WTC11 (cell line): ENCODE results near the gene PCBD1. TPM values are rescaled to one million over a fixed set of nuclear protein-coding genes. Genes with fewer than 3 reads are reported as not detected.

Experiments
- ATAC-seq: fragments of 200-7000 bp; cut with Tn5 transposase; 2 replicates; pipeline ENCODE4 v1.10.0; 2021; ENCODE audit warnings: mild to moderate bottlenecking, moderate library complexity
- CTCF ChIA-PET: fragments of 300-600 bp; sonication (Branson Sonifier 250); formaldehyde crosslinking; loops from one replicate; lab custom pipeline; 2021; ENCODE audit warnings: antibody characterized with exemption; lab: Charles Lee
- POLR2A ChIA-PET: fragments of 350-600 bp; sonication (Branson Sonifier 250); formaldehyde crosslinking; loops from one replicate; lab custom pipeline; 2021; ENCODE audit warnings: antibody characterized with exemption; lab: Charles Lee
- DNase-seq: peaks from one replicate; pipeline ENCODE4 v3.0.0; 2021; ENCODE audit warnings: low spot score
- H3K27ac Mint-ChIP-seq: 2 replicates; pipeline ENCODE4 v1.8.0; 2021; ENCODE audit warnings: mixed read lengths
- H3K27me3 Mint-ChIP-seq: 2 replicates; pipeline ENCODE4 v1.8.0; 2021; ENCODE audit warnings: low read depth, mild to moderate bottlenecking, moderate library complexity, mixed read lengths
- H3K36me3 Mint-ChIP-seq: 2 replicates; pipeline ENCODE4 v1.8.0; 2021; ENCODE audit warnings: mixed read lengths
- H3K4me1 Mint-ChIP-seq: 2 replicates; pipeline ENCODE4 v1.8.0; 2022; ENCODE audit warnings: mixed read lengths
- H3K4me3 Mint-ChIP-seq: 2 replicates; pipeline ENCODE4 v1.8.0; 2021; ENCODE audit warnings: mild to moderate bottlenecking, moderate library complexity, mixed read lengths
- H3K9me3 Mint-ChIP-seq: 2 replicates; pipeline ENCODE4 v1.8.0; 2021; ENCODE audit warnings: mixed read lengths
- ATF2 ChIP-seq: sonication (generic); formaldehyde crosslinking; IDR thresholded peaks from 2 replicates; pipeline ENCODE4 v1.8.1; 2022; ENCODE audit warnings: low read depth, missing genetic modification reagents, borderline replicate concordance
- ESRRA ChIP-seq: sonication (generic); formaldehyde crosslinking; IDR thresholded peaks from 2 replicates; pipeline ENCODE4 v1.8.1; 2022; ENCODE audit warnings: mild to moderate bottlenecking, missing genetic modification reagents, borderline replicate concordance
- NFE2L1 ChIP-seq: sonication (generic); formaldehyde crosslinking; IDR thresholded peaks from 2 replicates; pipeline ENCODE4 v1.8.1; 2023; ENCODE audit warnings: missing genetic modification reagents
- NR2C2 ChIP-seq: sonication (generic); formaldehyde crosslinking; IDR thresholded peaks from 2 replicates; pipeline ENCODE4 v1.8.0; 2022; ENCODE audit warnings: mild to moderate bottlenecking, missing genetic modification reagents
- OVOL2 ChIP-seq: fragments of 250-450 bp; sonication (Bioruptor Pico); IDR thresholded peaks from 2 replicates; pipeline ENCODE4 v1.9.0; 2021; ENCODE audit warnings: mild to moderate bottlenecking, borderline replicate concordance
- SOX15 ChIP-seq: fragments of 250-450 bp; sonication (Bioruptor Pico); IDR thresholded peaks from 2 replicates; pipeline ENCODE4 v1.9.0; 2021; ENCODE audit warnings: mild to moderate bottlenecking
- TP53 ChIP-seq: sonication (generic); formaldehyde crosslinking; IDR thresholded peaks from 2 replicates; pipeline ENCODE4 v1.8.1; 2023; ENCODE audit warnings: mild to moderate bottlenecking, missing genetic modification reagents
- USF2 ChIP-seq: sonication (generic); formaldehyde crosslinking; IDR thresholded peaks from 2 replicates; pipeline ENCODE4 v1.8.1; 2023; ENCODE audit warnings: mild to moderate bottlenecking, missing genetic modification reagents, moderate library complexity
- ZMAT4 ChIP-seq: fragments of 250-450 bp; sonication (Bioruptor Pico); IDR thresholded peaks from 2 replicates; pipeline ENCODE4 v1.9.0; 2021; ENCODE audit warnings: mild to moderate bottlenecking
- ZNF416 ChIP-seq: fragments of 250-450 bp; sonication (Bioruptor Pico); IDR thresholded peaks from 2 replicates; pipeline ENCODE4 v1.9.0; 2021; ENCODE audit warnings: mild to moderate bottlenecking, inconsistent platforms
- ZNF423 ChIP-seq: fragments of 250-450 bp; sonication (Bioruptor Pico); IDR thresholded peaks from 2 replicates; pipeline ENCODE4 v2.1.2; 2022; ENCODE audit warnings: mild to moderate bottlenecking, moderate library complexity
- ZNF671 ChIP-seq: fragments of 250-450 bp; sonication (Bioruptor Pico); IDR thresholded peaks from 2 replicates; pipeline ENCODE4 v1.8.0; 2021; ENCODE audit warnings: mild to moderate bottlenecking
- total RNA-seq: library from RNA; stranded (reverse); gene quantifications from 3 replicates; pipeline ENCODE4 v1.2.3, GENCODE V29; 2021
- TF ChIP-seq, protein P1 (sequence below): sonication (generic); formaldehyde crosslinking; IDR thresholded peaks from 2 replicates; pipeline ENCODE4 v1.8.0; 2022; ENCODE audit warnings: missing genetic modification reagents
- TF ChIP-seq, protein P2 (sequence below): sonication (generic); formaldehyde crosslinking; IDR thresholded peaks from 2 replicates; pipeline ENCODE4 v1.8.1; 2022; ENCODE audit warnings: low read depth, mild to moderate bottlenecking, moderate library complexity, missing genetic modification reagents, borderline replicate concordance

Gene PCBD1
- total RNA-seq, 1 experiment from 2014 or later = 32.5 TPM

DNA sequence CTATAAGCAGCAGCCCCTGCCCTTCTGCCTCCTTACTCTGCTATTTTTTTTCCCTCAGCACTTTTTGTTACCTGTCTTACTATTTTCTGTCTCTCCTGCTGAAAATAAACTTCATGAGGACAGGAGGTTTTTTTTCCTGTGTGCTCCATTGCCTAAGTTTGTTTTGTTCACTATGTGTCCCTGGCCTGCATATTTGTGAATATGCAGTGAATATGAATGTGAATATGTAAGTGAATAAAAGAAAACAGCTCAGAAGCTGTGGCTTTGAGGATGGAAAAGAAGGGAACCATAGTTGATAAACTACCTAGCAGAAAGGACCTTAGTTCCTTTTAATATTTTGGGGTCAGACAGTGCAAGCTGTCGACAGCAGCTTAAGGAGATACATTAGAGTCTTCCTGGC lies 34.9 kb downstream of the PCBD1 start:
- TF ChIP-seq, protein P1, sequence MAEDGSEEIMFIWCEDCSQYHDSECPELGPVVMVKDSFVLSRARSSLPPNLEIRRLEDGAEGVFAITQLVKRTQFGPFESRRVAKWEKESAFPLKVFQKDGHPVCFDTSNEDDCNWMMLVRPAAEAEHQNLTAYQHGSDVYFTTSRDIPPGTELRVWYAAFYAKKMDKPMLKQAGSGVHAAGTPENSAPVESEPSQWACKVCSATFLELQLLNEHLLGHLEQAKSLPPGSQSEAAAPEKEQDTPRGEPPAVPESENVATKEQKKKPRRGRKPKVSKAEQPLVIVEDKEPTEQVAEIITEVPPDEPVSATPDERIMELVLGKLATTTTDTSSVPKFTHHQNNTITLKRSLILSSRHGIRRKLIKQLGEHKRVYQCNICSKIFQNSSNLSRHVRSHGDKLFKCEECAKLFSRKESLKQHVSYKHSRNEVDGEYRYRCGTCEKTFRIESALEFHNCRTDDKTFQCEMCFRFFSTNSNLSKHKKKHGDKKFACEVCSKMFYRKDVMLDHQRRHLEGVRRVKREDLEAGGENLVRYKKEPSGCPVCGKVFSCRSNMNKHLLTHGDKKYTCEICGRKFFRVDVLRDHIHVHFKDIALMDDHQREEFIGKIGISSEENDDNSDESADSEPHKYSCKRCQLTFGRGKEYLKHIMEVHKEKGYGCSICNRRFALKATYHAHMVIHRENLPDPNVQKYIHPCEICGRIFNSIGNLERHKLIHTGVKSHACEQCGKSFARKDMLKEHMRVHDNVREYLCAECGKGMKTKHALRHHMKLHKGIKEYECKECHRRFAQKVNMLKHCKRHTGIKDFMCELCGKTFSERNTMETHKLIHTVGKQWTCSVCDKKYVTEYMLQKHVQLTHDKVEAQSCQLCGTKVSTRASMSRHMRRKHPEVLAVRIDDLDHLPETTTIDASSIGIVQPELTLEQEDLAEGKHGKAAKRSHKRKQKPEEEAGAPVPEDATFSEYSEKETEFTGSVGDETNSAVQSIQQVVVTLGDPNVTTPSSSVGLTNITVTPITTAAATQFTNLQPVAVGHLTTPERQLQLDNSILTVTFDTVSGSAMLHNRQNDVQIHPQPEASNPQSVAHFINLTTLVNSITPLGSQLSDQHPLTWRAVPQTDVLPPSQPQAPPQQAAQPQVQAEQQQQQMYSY (CRISPR knock-in tag) = no peak
- Mint-ChIP-seq H3K27ac (peak overlapping the region; percentile 14; the same call in 1 of the 2 replicates), H3K4me3 (no peak overlapping the region), H3K36me3 (peaks cover 32% of the 10 kb centered on the region), H3K27me3 (no peaks in the 10 kb centered on the region), H3K4me1 (no peaks in the 10 kb centered on the region), H3K9me3 (no peaks in the 10 kb centered on the region)
- ChIA-PET CTCF (interaction anchor here (0.7 kb wide), 1 partner anchor 108 kb away, joined by 3 read pairs; no protein-coding TSS in a partner anchor), POLR2A (no interaction called here)
- DNase-seq (no peak), ATAC-seq (no peak)

- no peaks in the 10 kb centered on the region for H3K4me1 Mint-ChIP-seq
- no peak for DNase-seq
- no peak for ATAC-seq
- ChIA-PET CTCF (no interaction called here), POLR2A (no interaction called here)
- H3K36me3 Mint-ChIP-seq = peaks cover 30% of the 10 kb centered on the region
- peak overlapping the region; percentile 14; the same call in 1 of the 2 replicates for H3K27ac Mint-ChIP-seq
- no peak overlapping the region for H3K4me3 Mint-ChIP-seq
- H3K27me3 Mint-ChIP-seq = no peaks in the 10 kb centered on the region
- no peaks in the 10 kb centered on the region for H3K9me3 Mint-ChIP-seq
- no peak for TF ChIP-seq ATF2 (CRISPR knock-in tag)
- TF ChIP-seq ZNF671 (CRISPR knock-in tag) = no peak
- TF ChIP-seq TP53 (CRISPR knock-in tag) = no peak
- no peak for TF ChIP-seq USF2 (CRISPR knock-in tag)
- TF ChIP-seq OVOL2 (CRISPR knock-in tag) = no peak
- TF ChIP-seq, protein P2, sequence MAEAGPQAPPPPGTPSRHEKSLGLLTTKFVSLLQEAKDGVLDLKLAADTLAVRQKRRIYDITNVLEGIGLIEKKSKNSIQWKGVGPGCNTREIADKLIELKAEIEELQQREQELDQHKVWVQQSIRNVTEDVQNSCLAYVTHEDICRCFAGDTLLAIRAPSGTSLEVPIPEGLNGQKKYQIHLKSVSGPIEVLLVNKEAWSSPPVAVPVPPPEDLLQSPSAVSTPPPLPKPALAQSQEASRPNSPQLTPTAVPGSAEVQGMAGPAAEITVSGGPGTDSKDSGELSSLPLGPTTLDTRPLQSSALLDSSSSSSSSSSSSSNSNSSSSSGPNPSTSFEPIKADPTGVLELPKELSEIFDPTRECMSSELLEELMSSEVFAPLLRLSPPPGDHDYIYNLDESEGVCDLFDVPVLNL = no peak
- no peak for TF ChIP-seq ZNF416 (CRISPR knock-in tag)
- TF ChIP-seq, protein P1 (CRISPR knock-in tag) = no peak
- TF ChIP-seq ESRRA (CRISPR knock-in tag) = no peak
- no peak for TF ChIP-seq SOX15 (CRISPR knock-in tag)
- TF ChIP-seq ZMAT4 = no peak
- no peak for TF ChIP-seq NFE2L1 (CRISPR knock-in tag)
- TF ChIP-seq NR2C2 (CRISPR knock-in tag) = no peak
- TF ChIP-seq ZNF423 (CRISPR knock-in tag) = no peak
Observed at GRCh38 chr10:70853038-70853437, 35.3 kb downstream of the PCBD1 start.
